H9 (cell line): Measurements from ENCODE around the gene RGS8. TPM values are rescaled to one million over a fixed set of nuclear protein-coding genes. Genes with fewer than 3 reads are reported as not detected.

ENCODE experiments used
- DNase-seq: peaks from one replicate; pipeline ENCODE4 v3.0.0-alpha.2; 2017
- H2AFZ ChIP-seq: one replicate; pipeline ENCODE4 v1.6.1; 2013; ENCODE audit warnings: mild to moderate bottlenecking, low read length, control low read depth, moderate library complexity
- H2AK5ac ChIP-seq: 2 replicates; pipeline ENCODE4 v1.6.1; 2013; ENCODE audit warnings: low read length, control low read depth, mixed read lengths; ENCODE audit not compliant: insufficient read length
- H2BK120ac ChIP-seq: one replicate; pipeline ENCODE4 v1.6.1; 2013; ENCODE audit warnings: low read depth, mild to moderate bottlenecking, low read length, control low read depth, inconsistent platforms; ENCODE audit not compliant: poor library complexity, severe bottlenecking
- H2BK12ac ChIP-seq: 2 replicates; pipeline ENCODE4 v1.6.1; 2013; ENCODE audit warnings: low read length, control low read depth, mixed read lengths, low read depth; ENCODE audit not compliant: insufficient read length
- H2BK15ac ChIP-seq: 2 replicates; pipeline ENCODE4 v1.6.1; 2013; ENCODE audit warnings: low read depth, low read length, control low read depth
- H2BK20ac ChIP-seq: one replicate; pipeline ENCODE4 v1.6.1; 2013; ENCODE audit warnings: low read depth, mild to moderate bottlenecking, low read length, control low read depth, inconsistent platforms; ENCODE audit not compliant: poor library complexity, severe bottlenecking
- H2BK5ac ChIP-seq: 2 replicates; pipeline ENCODE4 v1.6.1; 2013; ENCODE audit warnings: low read length, control low read depth, mixed read lengths; ENCODE audit not compliant: insufficient read length
- H3K14ac ChIP-seq: 2 replicates; pipeline ENCODE4 v1.6.1; 2013; ENCODE audit warnings: low read length, control low read depth; ENCODE audit not compliant: insufficient read depth
- H3K18ac ChIP-seq: 2 replicates; pipeline ENCODE4 v1.6.1; 2013; ENCODE audit warnings: low read depth, mild to moderate bottlenecking, mixed read lengths, low read length, control low read depth; ENCODE audit not compliant: insufficient read length
- H3K23ac ChIP-seq: 2 replicates; pipeline ENCODE4 v1.6.1; 2013; ENCODE audit warnings: low read length, control low read depth, mixed read lengths, low read depth; ENCODE audit not compliant: insufficient read length
- H3K23me2 ChIP-seq: 2 replicates; pipeline ENCODE4 v1.6.1; 2013; ENCODE audit warnings: low read depth, mild to moderate bottlenecking, mixed read lengths, low read length, control low read depth; ENCODE audit not compliant: insufficient read length, poor library complexity, severe bottlenecking
- H3K27ac ChIP-seq: 2 replicates; pipeline ENCODE4 v1.5.1; 2013; ENCODE audit warnings: low read length, control low read depth, mixed read lengths, low read depth; ENCODE audit not compliant: insufficient read length
- H3K27me3 ChIP-seq: 2 replicates; pipeline ENCODE4 v1.6.1; 2013; ENCODE audit warnings: low read length, control low read depth, inconsistent platforms; ENCODE audit not compliant: insufficient read depth
- H3K4ac ChIP-seq: 2 replicates; pipeline ENCODE4 v1.6.1; 2013; ENCODE audit warnings: low read depth, mild to moderate bottlenecking, control low read depth, inconsistent platforms, low read length, moderate library complexity
- H3K4me1 ChIP-seq: 2 replicates; pipeline ENCODE4 v1.6.1; 2013; ENCODE audit warnings: low read length, control low read depth, inconsistent platforms; ENCODE audit not compliant: insufficient read depth
- H3K4me2 ChIP-seq: 2 replicates; pipeline ENCODE4 v1.6.1; 2013; ENCODE audit warnings: low read length, control low read depth, mixed read lengths; ENCODE audit not compliant: insufficient read length, insufficient read depth
- H3K56ac ChIP-seq: 2 replicates; pipeline ENCODE4 v1.6.1; 2013; ENCODE audit warnings: low read depth, mild to moderate bottlenecking, mixed read lengths, low read length, control low read depth; ENCODE audit not compliant: insufficient read length
- H3K79me1 ChIP-seq: 2 replicates; pipeline ENCODE4 v1.6.1; 2013; ENCODE audit warnings: low read depth, mild to moderate bottlenecking, moderate library complexity, low read length, control low read depth, inconsistent platforms; ENCODE audit not compliant: insufficient read depth, poor library complexity, severe bottlenecking
- H3K79me2 ChIP-seq: 2 replicates; pipeline ENCODE4 v1.6.1; 2013; ENCODE audit warnings: low read length, control low read depth, inconsistent platforms; ENCODE audit not compliant: insufficient read depth
- H3K9ac ChIP-seq: 2 replicates; pipeline ENCODE4 v1.6.1; 2013; ENCODE audit warnings: low read length, control low read depth, mixed read lengths; ENCODE audit not compliant: insufficient read length; ENCODE audit errors: extremely low read depth
- H3K9me3 ChIP-seq: one replicate; pipeline ENCODE4 v1.6.1; 2013; ENCODE audit warnings: low read depth, low read length, inconsistent platforms; ENCODE audit not compliant: control insufficient read depth
- H3T11ph ChIP-seq: one replicate; pipeline ENCODE4 v1.6.1; 2013; ENCODE audit warnings: mild to moderate bottlenecking, low read length, control low read depth, inconsistent platforms
- H4K20me1 ChIP-seq: one replicate; pipeline ENCODE4 v1.6.1; 2013; ENCODE audit not compliant: control insufficient read depth, insufficient read length, insufficient read depth
- H4K5ac ChIP-seq: 2 replicates; pipeline ENCODE4 v1.6.1; 2013; ENCODE audit warnings: low read depth, mild to moderate bottlenecking, mixed read lengths, low read length, control low read depth; ENCODE audit not compliant: insufficient read length
- H4K8ac ChIP-seq: replicated peaks from 2 replicates; pipeline ENCODE4 v1.6.1; 2013; ENCODE audit warnings: low read length, control low read depth, mixed read lengths, low read depth; ENCODE audit not compliant: insufficient read length
- H4K91ac ChIP-seq: 2 replicates; pipeline ENCODE4 v1.6.1; 2013; ENCODE audit warnings: low read depth, mild to moderate bottlenecking, moderate library complexity, mixed read lengths, low read length, control low read depth; ENCODE audit not compliant: insufficient read length
- H3K27ac Mint-ChIP-seq, 3 experiments: 2 replicates in 2 of 3; 3 replicates in 1 of 3; pipeline ENCODE4 v1.8.0; 2020 to 2021; ENCODE audit warnings: mixed read lengths in 3 of 3, mild to moderate bottlenecking in 1 of 3, moderate library complexity in 1 of 3
- H3K27me3 Mint-ChIP-seq: 2 replicates; pipeline ENCODE4 v1.8.0; 2021; ENCODE audit warnings: low read depth, mild to moderate bottlenecking, moderate library complexity, mixed read lengths
- H3K36me3 Mint-ChIP-seq, 3 experiments: 2 replicates in 2 of 3; 3 replicates in 1 of 3; pipeline ENCODE4 v1.8.0; 2020 to 2021; ENCODE audit warnings: low read depth in 3 of 3, mixed read lengths in 3 of 3; ENCODE audit not compliant: insufficient read depth in 1 of 3
- H3K4me1 Mint-ChIP-seq, 2 experiments: 2 replicates each; pipeline ENCODE4 v1.8.0; 2020; ENCODE audit warnings: mixed read lengths in 2 of 2
- H3K4me3 Mint-ChIP-seq, 2 experiments: 2 replicates in 1 of 2; 3 replicates in 1 of 2; pipeline ENCODE4 v1.8.0; 2020 to 2021; ENCODE audit warnings: mild to moderate bottlenecking in 2 of 2, mixed read lengths in 2 of 2, moderate library complexity in 1 of 2
- H3K9me3 Mint-ChIP-seq, 2 experiments: 2 replicates in 1 of 2; 3 replicates in 1 of 2; pipeline ENCODE4 v1.8.0; 2020; ENCODE audit warnings: mild to moderate bottlenecking in 2 of 2, mixed read lengths in 2 of 2, moderate library complexity in 1 of 2
- CTCF ChIP-seq: fragments of 200-600 bp; sonication (generic); conservative IDR thresholded peaks from 3 replicates; pipeline ENCODE4 v1.8.0; 2021; ENCODE audit warnings: antibody characterized with exemption, mild to moderate bottlenecking
- WGBS: extraction: QIAGEN DNeasy Blood & Tissue Kit; methylation state at CpG from one replicate; pipeline ENCODE4 v1.1.7; 2013; ENCODE audit warnings: missing lambda C conversion rate, low lambda C conversion rate, mixed read lengths; ENCODE audit not compliant: insufficient read length; ENCODE audit errors: extremely low coverage; 5-methylcytosine and 5-hydroxymethylcytosine counted together
- total RNA-seq: library from RNA; stranded (reverse); gene quantifications from 2 replicates; pipeline ENCODE4 v1.2.1, GENCODE V29; 2021

Gene RGS8
- total RNA-seq, 1 experiment from 2014 or later: not detected

DNA sequence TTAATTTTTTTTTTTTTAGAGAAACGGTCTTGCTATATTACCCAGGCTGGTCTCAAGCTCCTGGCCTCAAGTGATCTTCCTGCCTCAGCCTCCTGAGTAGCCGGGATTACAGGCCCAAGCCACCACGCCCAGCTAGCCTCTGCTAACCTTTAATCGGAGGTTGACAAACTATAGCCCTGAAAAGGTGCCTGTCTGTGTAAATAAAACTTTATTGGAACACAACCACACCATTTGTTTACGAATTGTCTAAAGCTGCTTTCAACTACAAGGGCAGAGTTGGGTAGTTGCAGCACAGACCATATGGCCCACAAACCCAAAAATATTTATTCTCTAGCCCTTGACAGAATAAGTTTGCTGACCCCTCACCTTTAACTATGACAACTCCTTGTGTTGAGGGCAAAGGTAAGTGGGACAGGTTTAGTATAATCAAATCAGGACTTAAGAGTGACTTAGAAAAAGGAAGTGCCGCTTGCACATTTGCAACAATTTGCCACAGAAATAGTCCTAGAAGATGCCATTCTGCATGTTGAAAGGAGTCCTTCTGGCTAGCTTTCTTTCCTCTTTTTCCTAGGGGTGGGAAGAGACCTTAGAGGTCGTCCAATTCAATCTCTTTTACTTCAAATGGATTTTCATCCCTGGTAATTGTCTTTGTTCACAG is 16.4 kb downstream of the RGS8 start:
- Histone ChIP-seq H2AK5ac (no peak overlapping the region), H2BK5ac (no peak overlapping the region), H3K79me2 (no peaks in the 10 kb centered on the region), H3K9me3 (no peaks in the 10 kb centered on the region), H2BK120ac (no peak overlapping the region), H4K5ac (no peak overlapping the region), H3K14ac (no peak overlapping the region), H3K27ac (no peak overlapping the region), H3K4ac (no peak overlapping the region), H3K79me1 (no peaks in the 10 kb centered on the region), H2BK15ac (no peak overlapping the region), H3K27me3 (no peaks in the 10 kb centered on the region), H3K4me2 (no peak overlapping the region), H3K18ac (no peak overlapping the region), H3K56ac (no peak overlapping the region), H3T11ph (no peak overlapping the region), H4K20me1 (no peaks in the 10 kb centered on the region), H4K91ac (no peak overlapping the region), H3K4me1 (peaks cover 14% of the 10 kb centered on the region; the same call in 1 of the 2 replicates), H3K9ac (no peak overlapping the region), H2BK12ac (no peak overlapping the region), H3K23ac (no peak overlapping the region), H3K23me2 (no peaks in the 10 kb centered on the region), H2BK20ac (no peak overlapping the region), H4K8ac (no peak overlapping the region), H2AFZ (no peak overlapping the region)
- peaks cover 51 to 61% of the 10 kb centered on the region in 2 experiments for H3K4me1 Mint-ChIP-seq
- no CpG with 5 or more reads among the region's 7 CpGs for WGBS
- H3K9me3 Mint-ChIP-seq: no peaks in the 10 kb centered on the region
- H3K4me3 Mint-ChIP-seq: no peak overlapping the region
- no peak for TF ChIP-seq CTCF
- no peak overlapping the region for H3K27ac Mint-ChIP-seq
- DNase-seq: no peak
- peaks cover 32% of the 10 kb centered on the region for H3K27me3 Mint-ChIP-seq
- no peaks in the 10 kb centered on the region for H3K36me3 Mint-ChIP-seq
